Fibroblast of mammary gland (primary cell): ENCODE results near the gene TPCN2.

Source experiments
- DNase-seq: peaks from one replicate; pipeline ENCODE4 v3.0.0-alpha.2; 2010; ENCODE audit warnings: low read depth
- H3K4me3 ChIP-seq: 2 replicates; pipeline ENCODE4 v1.5.1; 2011; ENCODE audit warnings: low read depth, mild to moderate bottlenecking, low read length, moderate library complexity; ENCODE audit not compliant: control insufficient read depth
- TF ChIP-seq, protein P1 (sequence below): conservative IDR thresholded peaks from 2 replicates; pipeline ENCODE4 v1.5.1; 2011; ENCODE audit warnings: low read depth, low read length, inconsistent platforms; ENCODE audit not compliant: control insufficient read depth, insufficient read depth

The TPCN2 gene

DNA sequence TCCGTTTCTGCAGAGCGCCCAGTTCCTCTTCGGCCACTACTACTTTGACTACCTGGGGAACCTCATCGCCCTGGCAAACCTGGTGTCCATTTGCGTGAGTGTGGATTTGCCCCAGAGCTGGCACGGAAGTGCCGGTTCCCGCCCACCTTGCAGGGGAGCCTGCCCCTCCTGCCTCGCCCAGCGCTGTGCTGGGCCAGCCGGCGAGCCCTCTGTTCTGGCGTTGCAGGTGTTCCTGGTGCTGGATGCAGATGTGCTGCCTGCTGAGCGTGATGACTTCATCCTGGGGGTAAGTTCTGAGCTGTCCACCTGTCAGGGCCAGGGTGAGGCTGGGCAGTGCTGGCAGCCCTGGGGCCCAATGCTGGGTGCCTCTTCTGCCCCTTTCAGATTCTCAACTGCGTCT is 29.8 kb downstream of the TPCN2 start:
- no peak overlapping the region for H3K4me3 ChIP-seq
- no peak for DNase-seq
- TF ChIP-seq, protein P1, sequence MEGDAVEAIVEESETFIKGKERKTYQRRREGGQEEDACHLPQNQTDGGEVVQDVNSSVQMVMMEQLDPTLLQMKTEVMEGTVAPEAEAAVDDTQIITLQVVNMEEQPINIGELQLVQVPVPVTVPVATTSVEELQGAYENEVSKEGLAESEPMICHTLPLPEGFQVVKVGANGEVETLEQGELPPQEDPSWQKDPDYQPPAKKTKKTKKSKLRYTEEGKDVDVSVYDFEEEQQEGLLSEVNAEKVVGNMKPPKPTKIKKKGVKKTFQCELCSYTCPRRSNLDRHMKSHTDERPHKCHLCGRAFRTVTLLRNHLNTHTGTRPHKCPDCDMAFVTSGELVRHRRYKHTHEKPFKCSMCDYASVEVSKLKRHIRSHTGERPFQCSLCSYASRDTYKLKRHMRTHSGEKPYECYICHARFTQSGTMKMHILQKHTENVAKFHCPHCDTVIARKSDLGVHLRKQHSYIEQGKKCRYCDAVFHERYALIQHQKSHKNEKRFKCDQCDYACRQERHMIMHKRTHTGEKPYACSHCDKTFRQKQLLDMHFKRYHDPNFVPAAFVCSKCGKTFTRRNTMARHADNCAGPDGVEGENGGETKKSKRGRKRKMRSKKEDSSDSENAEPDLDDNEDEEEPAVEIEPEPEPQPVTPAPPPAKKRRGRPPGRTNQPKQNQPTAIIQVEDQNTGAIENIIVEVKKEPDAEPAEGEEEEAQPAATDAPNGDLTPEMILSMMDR: no peak

DNA sequence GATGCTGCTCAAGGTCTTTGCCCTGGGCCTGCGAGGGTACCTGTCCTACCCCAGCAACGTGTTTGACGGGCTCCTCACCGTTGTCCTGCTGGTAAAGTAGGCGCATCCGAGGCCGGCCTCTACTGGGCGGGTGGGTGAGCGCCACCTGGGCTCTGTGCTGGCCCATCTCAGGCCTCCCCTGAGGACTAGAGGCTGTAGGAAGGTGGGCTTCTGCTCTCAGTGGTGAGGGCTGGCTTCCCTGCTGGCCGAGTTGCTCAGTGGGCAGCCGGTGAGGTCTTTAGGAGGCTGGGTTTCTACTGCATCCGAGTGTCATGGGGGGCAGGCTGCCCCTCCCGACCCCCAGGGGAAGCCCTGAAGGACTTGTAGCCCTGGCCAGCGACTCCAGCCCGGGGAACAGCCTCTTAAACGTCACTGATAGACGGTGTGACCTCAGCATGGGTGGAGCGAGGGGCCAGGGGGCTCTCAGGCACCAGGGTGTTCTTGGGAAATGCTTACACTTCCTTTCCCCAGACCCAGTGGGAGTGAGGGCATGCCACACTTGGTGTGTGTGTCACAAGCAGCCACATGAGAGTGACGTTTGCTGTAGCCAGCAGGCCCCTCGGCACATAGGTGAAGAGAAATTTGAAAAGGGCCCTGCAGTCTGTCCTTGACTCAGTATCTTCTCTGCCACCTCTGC is 30.3 kb downstream of the TPCN2 start:
- H3K4me3 ChIP-seq: no peak overlapping the region
- TF ChIP-seq, protein P1: no peak
- DNase-seq: no peak

DNA sequence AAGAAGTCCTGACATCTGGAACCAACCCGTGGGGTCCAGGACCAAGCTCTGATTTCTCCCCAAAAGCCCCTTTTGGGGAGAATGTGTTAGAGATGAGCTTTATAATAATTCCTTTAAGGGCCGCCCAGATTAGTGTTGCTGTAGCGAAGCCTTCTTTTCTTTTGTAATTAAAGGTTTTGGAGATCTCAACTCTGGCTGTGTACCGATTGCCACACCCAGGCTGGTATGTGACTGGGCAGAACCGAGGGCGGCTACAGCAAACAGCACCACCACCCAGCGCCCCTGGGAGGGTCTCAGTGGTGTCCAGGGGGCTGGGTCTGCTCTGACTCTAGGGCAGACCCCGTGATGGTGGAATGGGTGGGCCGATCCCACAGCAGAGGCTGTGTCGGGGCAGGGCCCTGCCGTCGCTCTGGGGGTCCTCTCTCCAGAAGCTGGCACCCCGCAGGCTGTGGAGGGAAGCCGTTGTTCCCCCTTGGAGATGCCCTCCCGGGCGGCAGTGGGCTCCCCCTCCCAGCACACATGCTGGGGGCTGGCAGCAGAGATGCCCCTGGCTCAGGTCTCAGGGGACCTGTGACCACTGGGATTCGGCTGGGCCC is 31.0 kb downstream of the TPCN2 start:
- TF ChIP-seq, protein P1: no peak
- no peak for DNase-seq
- H3K4me3 ChIP-seq: no peak overlapping the region

DNA sequence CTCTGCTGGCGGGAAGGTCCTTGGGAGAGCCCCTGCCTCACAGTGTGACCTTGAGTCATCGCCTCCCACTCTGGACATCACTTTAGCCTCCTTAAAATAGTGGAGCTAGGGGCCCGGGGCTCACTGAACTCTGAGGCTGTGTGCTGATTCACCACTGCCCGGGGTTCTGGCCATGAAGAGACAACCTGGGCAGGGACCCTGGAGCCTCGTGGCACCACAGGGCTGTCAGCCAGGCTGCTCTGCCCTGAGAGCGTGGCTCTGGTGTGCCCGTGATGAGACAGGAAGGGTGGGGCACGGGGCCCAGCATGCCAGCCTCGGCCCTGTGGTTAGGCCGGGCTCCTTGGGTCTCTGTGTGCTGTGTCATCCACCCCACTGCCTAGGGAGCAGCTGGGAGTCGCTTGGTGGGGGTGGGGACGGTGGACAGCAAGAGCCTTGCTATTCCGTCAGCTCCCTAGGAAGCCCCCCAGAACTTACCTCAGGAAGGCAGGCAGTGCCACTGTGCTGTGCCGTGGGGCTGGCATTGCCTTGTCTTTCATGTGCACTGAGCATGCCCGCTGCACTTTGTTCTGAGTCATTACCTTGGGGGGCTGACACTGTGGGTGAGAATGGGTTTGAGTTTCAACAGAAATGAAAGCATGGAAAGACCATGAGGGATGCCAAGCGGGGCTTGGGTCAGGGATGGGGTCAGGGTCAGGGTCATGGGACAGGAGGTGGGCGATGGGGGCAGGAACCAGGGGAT is 31.7 kb downstream of the TPCN2 start:
- TF ChIP-seq, protein P1: no peak
- peak; percentile 26 for DNase-seq
- no peak overlapping the region for H3K4me3 ChIP-seq

DNA sequence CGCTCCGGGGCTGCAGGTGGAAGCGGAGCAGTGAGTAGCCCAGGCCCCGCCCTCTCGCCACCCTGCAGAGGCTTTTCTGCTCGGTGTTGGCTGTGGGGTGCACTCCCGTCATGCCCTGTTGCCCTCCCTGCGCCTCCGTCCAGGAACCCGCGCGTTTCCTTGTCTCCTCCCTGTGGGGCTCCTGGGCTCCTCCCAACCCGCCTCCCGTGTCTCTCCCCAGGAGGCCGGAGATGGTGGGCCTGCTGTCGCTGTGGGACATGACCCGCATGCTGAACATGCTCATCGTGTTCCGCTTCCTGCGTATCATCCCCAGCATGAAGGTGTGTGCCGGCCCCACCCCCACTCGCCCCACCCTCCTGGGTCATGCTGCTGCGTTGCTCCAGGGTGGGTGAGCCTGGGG is 32.4 kb downstream of the TPCN2 start:
- TF ChIP-seq, protein P1: no peak
- no peak for DNase-seq
- H3K4me3 ChIP-seq: no peak overlapping the region

DNA sequence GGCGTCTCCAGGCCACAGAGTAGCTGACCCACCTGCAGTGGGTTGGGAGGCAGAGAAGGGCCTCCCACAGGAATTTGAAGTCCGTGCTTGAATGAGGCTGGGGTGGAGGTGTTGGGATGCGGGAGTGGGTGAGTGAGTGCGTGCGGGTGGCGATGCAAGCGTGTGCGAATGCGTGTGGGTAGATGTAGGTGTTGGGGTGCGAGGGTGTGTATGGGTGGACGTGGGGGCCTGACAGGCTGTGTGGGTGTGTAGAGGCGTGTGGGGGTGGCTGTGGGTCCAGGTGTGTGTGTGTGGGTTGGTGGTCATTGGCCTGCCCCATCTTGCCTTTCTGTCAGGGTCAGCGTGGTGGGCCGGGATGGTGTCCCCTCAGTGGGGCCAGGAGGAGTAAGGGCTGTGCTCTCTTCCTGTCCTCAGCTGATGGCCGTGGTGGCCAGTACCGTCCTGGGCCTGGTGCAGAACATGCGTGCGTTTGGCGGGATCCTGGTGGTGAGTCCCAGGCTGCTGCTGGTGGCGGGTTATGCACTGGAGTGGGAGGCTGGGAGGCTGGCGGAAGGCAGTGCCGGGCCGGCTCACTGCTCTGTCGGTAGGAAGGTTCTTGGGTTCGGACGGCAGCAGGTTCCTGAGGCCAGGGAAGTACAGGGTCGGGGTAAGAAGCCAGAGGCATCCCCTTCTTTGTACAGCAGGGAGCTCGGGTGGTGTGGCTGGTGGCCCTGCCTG is 35.0 kb downstream of the TPCN2 start:
- no peak for DNase-seq
- TF ChIP-seq, protein P1: no peak
- no peak overlapping the region for H3K4me3 ChIP-seq
